Subcutaneous adipose tissue (tissue), 4 donors: ENCODE data around the gene ZWINT. TPM values are rescaled to one million over a fixed set of nuclear protein-coding genes. Genes with fewer than 3 reads are reported as not detected.

ENCODE experiments used
- CTCF ChIP-seq: fragments of 450-650 bp; IDR thresholded peaks from one replicate; pipeline ENCODE4 v1.5.1; 2016; ENCODE audit warnings: low read depth, mild to moderate bottlenecking, control low read depth, antibody characterized with exemption, moderate library complexity
- total RNA-seq, 4 donors: library from RNA; depleted of rRNA; stranded (reverse); fragments of >200 nt; gene quantifications; one replicate each; pipeline ENCODE4 v1.1.0, GENCODE V29; 2016

Gene ZWINT
- 1 to 10 TPM; 2.3 to 6.8 (median 3.9) TPM for total RNA-seq

- TF ChIP-seq CTCF: no peak
Measured at GRCh38 chr10:56360967-56361612, at the start of gene ZWINT. Gene ZWINT, minus strand, starts transcription at chr10:56361259. Its CDS starts 23 bp downstream, at chr10:56361236.

GRCh38 chr10:56383806-56384205 is 22.7 kb upstream of the ZWINT start:
- no peak for TF ChIP-seq CTCF

GRCh38 chr10:56370217-56371113 is 9.4 kb upstream of the ZWINT start:
- no peak for TF ChIP-seq CTCF

GRCh38 chr10:56360583-56360966 is 484 bp downstream of the ZWINT start:
- no peak for TF ChIP-seq CTCF

- no peak for TF ChIP-seq CTCF
Measured at GRCh38 chr10:56359837-56360236, 1.2 kb downstream of the ZWINT start.

GRCh38 chr10:56357018-56357417 is 4.0 kb downstream of the ZWINT start:
- TF ChIP-seq CTCF: no peak

GRCh38 chr10:56351909-56352630 is 9.0 kb downstream of the ZWINT start:
- TF ChIP-seq CTCF: no peak
